Measurements from ENCODE around the gene ZP1.

- TF ChIP-seq POLR2A (IDR thresholded peaks at IDR 0.05; ENCODE audit: low read depth, low read length) = no peak
- no peak for TF ChIP-seq TAF1 (IDR thresholded peaks at IDR 0.05; ENCODE audit: borderline replicate concordance, low read depth, low read length)
- no peak for TF ChIP-seq POLR2AphosphoS5 (IDR thresholded peaks at IDR 0.05; ENCODE audit: low read depth, low read length)
These were observed 11.1 kb downstream of the ZP1 start for GRCh38 chr11:60878245-60879101.
